Lower leg skin (tissue), 4 donors: Measurements from ENCODE around the gene AMN. TPM values are rescaled to one million over a fixed set of nuclear protein-coding genes. Genes with fewer than 3 reads are reported as not detected.

Experiments used
- DNase-seq, 2 donors: peaks; one replicate each; pipeline ENCODE4 v3.0.0-alpha.2; 2019; ENCODE audit warnings: low spot score in 2 of 2
- H3K4me3 ChIP-seq: fragments of 200-600 bp; sonication (generic); 2 replicates; pipeline ENCODE4 v1.5.1; 2017; ENCODE audit warnings: mild to moderate bottlenecking, low read depth; ENCODE audit not compliant: poor library complexity, severe bottlenecking
- CTCF ChIP-seq, 3 donors: fragments of 450-650 bp; IDR thresholded peaks; one replicate each; pipeline ENCODE4 v1.5.1; 2016; ENCODE audit warnings: antibody characterized with exemption in 3 of 3, mild to moderate bottlenecking in 3 of 3, moderate library complexity in 2 of 3
- POLR2A ChIP-seq, 2 donors: fragments of 450-650 bp; IDR thresholded peaks; one replicate each; pipeline ENCODE4 v1.6.1; 2016 to 2017; ENCODE audit warnings: antibody characterized with exemption in 2 of 2, mild to moderate bottlenecking in 1 of 2, moderate library complexity in 1 of 2
- WGBS, 2 donors: methylation state at CpG; one replicate each; pipeline ENCODE4 v1.1.5; 2018; 5-methylcytosine and 5-hydroxymethylcytosine counted together
- intact Hi-C: fragments of 100-400 bp; cut with DNase I; formaldehyde crosslinking; loops from one replicate; pipeline ENCODE4 v1.15.0; 2023; ENCODE audit warnings: low total_unique reads
- total RNA-seq, 4 donors: library from RNA; depleted of rRNA; stranded (reverse); fragments of >200 nt; gene quantifications; one replicate each; pipeline ENCODE4 v1.1.0, GENCODE V29; 2016

The AMN gene
- total RNA-seq, 4 donors from 2014 or later, result 21.5 to 29.1 (median 24.1) TPM

GRCh38 chr14:102968306-102968705, 45.8 kb downstream of the AMN start:
- TF ChIP-seq POLR2A (IDR thresholded peaks at IDR 0.05) (no peak), CTCF (IDR thresholded peaks at IDR 0.05) (no peak)
- no peak overlapping the region for H3K4me3 ChIP-seq
- intact Hi-C loops, result no loop called here
- WGBS, 2 donors, result 92 to 96% methylated on average over 13 of the region's 13 CpGs
- no peak for DNase-seq

GRCh38 chr14:102969060-102969791, 46.8 kb downstream of the AMN start:
- intact Hi-C loops, result no loop called here
- no peak for DNase-seq
- TF ChIP-seq CTCF (IDR thresholded peaks at IDR 0.05) (no peak), POLR2A (IDR thresholded peaks at IDR 0.05) (no peak)
- no peak overlapping the region for H3K4me3 ChIP-seq
- 96 to 98% methylated on average over 22 to 25 of the region's 26 CpGs for WGBS, 2 donors

GRCh38 chr14:102969901-102970300, 47.4 kb downstream of the AMN start:
- WGBS, 2 donors, result 95 to 96% methylated on average over 11 of the region's 11 CpGs
- no peak overlapping the region for H3K4me3 ChIP-seq
- no peak for DNase-seq
- TF ChIP-seq POLR2A (IDR thresholded peaks at IDR 0.05), result no peak
- TF ChIP-seq CTCF (IDR thresholded peaks at IDR 0.05), result no peak
- intact Hi-C loops, result no loop called here

GRCh38 chr14:102970496-102970895, 48.0 kb downstream of the AMN start:
- no peak for DNase-seq
- TF ChIP-seq POLR2A (IDR thresholded peaks at IDR 0.05) (no peak), CTCF (IDR thresholded peaks at IDR 0.05) (no peak)
- intact Hi-C loops, result no loop called here
- H3K4me3 ChIP-seq, result no peak overlapping the region
- 93 to 95% methylated on average over 10 of the region's 10 CpGs for WGBS, 2 donors

- H3K4me3 ChIP-seq, result no peak overlapping the region
- TF ChIP-seq CTCF (IDR thresholded peaks at IDR 0.05) (no peak), POLR2A (IDR thresholded peaks at IDR 0.05) (no peak)
- no peak for DNase-seq
- 93 to 94% methylated on average over 9 of the region's 9 CpGs for WGBS, 2 donors
- intact Hi-C loops, result no loop called here
Measured at GRCh38 chr14:102971314-102971713, 48.9 kb downstream of the AMN start.
